Right lobe of liver (tissue), 6 donors: ENCODE measurements around the gene RHPN2. TPM values are rescaled to one million over a fixed set of nuclear protein-coding genes. Genes with fewer than 3 reads are reported as not detected.

ENCODE experiments used
- ATAC-seq, 4 donors: fragments of 200-7000 bp; cut with Tn5 transposase; one replicate each; pipeline ENCODE4 v1.9.1; 2020; ENCODE audit warnings: mild to moderate bottlenecking in 4 of 4, moderate library complexity in 4 of 4
- DNase-seq, 3 donors: peaks; one replicate each; pipeline ENCODE4 v3.0.0-alpha.2; 2020
- H3K27ac ChIP-seq, 3 donors: fragments of 200-600 bp; one replicate each; pipeline ENCODE4 v1.8.0; 2022
- H3K27me3 ChIP-seq, 2 donors: fragments of 200-600 bp; one replicate each; pipeline ENCODE4 v1.8.0; 2022
- H3K36me3 ChIP-seq, 4 donors: fragments of 200-600 bp; sonication (generic) in 1 of 4; one replicate each; pipeline versions ENCODE4 v1.5.1 to v1.8.0; 2017 to 2022; ENCODE audit warnings: control low read depth in 1 of 4
- H3K4me1 ChIP-seq, 4 donors: fragments of 200-600 bp; sonication (generic) in 1 of 4; one replicate each; pipeline versions ENCODE4 v1.5.1 to v1.8.0; 2017 to 2022; ENCODE audit warnings: control low read depth in 1 of 4
- H3K4me3 ChIP-seq, 3 donors: fragments of 200-600 bp; one replicate each; pipeline ENCODE4 v1.8.0; 2022
- H3K9me3 ChIP-seq, 4 donors: fragments of 200-600 bp; sonication (generic) in 1 of 4; one replicate each; pipeline versions ENCODE4 v1.5.1 to v1.8.0; 2017 to 2022; ENCODE audit warnings: control low read depth in 1 of 4
- CTCF ChIP-seq, 4 donors: fragments of 200-600 bp in 3 of 4; fragments of 450-650 bp in 1 of 4; IDR thresholded peaks; one replicate each; pipeline versions ENCODE4 v1.5.1 to v1.8.0; 2016 to 2022; ENCODE audit warnings: antibody characterized with exemption in 4 of 4, mild to moderate bottlenecking in 2 of 4
- POLR2A ChIP-seq: fragments of 450-650 bp; IDR thresholded peaks from one replicate; pipeline ENCODE4 v1.6.1; 2017; ENCODE audit warnings: antibody characterized with exemption, mild to moderate bottlenecking
- WGBS: methylation state at CpG from one replicate; pipeline ENCODE4 v1.1.6; 2018; ENCODE audit warnings: low coverage, low lambda C conversion rate; ENCODE audit not compliant: insufficient coverage; ENCODE audit errors: missing lambda C conversion rate; 5-methylcytosine and 5-hydroxymethylcytosine counted together
- intact Hi-C, 2 donors: fragments of 100-400 bp; cut with DNase I; formaldehyde crosslinking; loops; one replicate each; pipeline versions ENCODE4 v1.11.2 to v1.14.1; 2022
- total RNA-seq, 6 experiments: library from RNA; depleted of rRNA in 2 of 6; stranded (reverse); fragments of >200 nt in 2 of 6; fragmentation: NEBNext Ultra II Directional in 3 of 6; extraction: Animal tissue kit (Norgen Biotek cat#: 25700) in 3 of 6; gene quantifications; one replicate each; pipeline versions ENCODE4 v1.1.0 to v1.2.4, GENCODE V29; 2016 to 2023
- donor health status: DM: no; HTN: yes; CAD: no.
- donor health status: DM: no; HTN: no; CAD: no.
- donor health status: DM: no; HTN: no; CAD: no.
- donor health status: DM: no; HTN: yes; CAD: no.
- donor health status: DM: no; HTN: yes; CAD: no.

Gene RHPN2
- total RNA-seq, 6 experiments from 2014 or later, result 8.7 to 18.1 (median 16.4) TPM

DNA sequence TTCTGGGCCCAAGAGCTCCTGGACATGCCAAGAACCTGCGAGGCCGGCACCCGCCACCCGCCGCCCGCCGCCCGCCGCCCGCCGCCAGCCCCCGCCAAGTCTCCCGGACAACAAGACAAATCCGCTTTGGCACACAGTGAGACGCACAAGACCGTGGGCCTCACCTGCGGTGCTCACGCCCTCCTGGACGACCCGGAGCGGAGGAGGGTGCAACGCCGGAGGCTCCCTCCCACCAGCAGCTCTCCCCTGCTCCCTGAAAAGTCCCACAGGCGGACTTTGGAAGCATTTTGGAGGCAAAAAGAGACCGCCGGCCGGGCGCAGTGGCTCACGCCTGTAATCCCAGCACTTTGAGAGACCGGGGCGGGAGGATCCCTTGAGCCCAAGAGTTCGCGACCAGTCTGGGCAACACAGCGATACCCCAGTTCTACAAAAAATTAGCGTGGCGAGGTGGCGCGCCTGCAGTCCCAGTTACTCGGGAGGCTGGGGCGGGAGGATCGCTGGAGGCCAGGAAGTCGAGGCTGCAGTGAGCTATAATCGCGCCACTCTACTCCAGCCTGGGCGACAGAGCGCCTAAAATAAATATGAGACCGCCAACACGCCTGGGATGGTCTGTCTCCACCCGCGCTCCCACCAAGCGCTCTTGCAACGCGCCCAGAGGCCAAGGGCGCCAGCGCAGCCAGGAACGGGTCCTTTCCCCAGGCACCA is 783 bp downstream of the RHPN2 start:
- intact Hi-C loops, result no loop called here
- Histone ChIP-seq H3K36me3 (no peaks in the 10 kb centered on the region), H3K9me3 (no peaks in the 10 kb centered on the region), H3K27me3 (no peaks in the 10 kb centered on the region), H3K4me1 (peaks cover 0 to 8% (median 0%) of the 10 kb centered on the region in 4 donors), H3K4me3 (peak overlapping the region; percentile 63 to 74 (median 70)), H3K27ac (peak overlapping the region; percentile 47 to 68 (median 50))
- 0% methylated on average over 15 of the region's 56 CpGs for WGBS
- DNase-seq (peak; percentile 27 to 57 (median 52)), ATAC-seq (peak; percentile 6 to 45 (median 18))
- TF ChIP-seq CTCF (IDR thresholded peaks at IDR 0.05) (no peak), POLR2A (no peak)

DNA sequence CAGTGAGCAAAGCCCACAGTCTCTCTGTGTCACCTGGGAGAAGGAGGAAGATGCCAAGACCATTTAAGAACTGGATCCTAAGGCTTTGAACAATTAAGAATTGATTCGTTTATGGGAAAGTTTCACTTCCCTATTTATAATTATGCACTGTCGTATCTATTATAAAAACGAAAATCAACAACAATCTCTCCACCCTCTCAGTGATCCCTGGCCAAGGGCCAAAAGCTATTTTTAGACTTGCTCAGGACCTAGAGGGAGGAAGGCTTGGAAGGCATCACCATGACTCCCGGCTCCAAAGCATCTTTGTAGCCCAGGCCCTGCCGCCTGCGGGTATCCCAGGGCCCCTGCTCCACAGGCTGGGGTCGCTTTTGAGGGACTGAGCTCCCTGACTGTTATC is 1.3 kb downstream of the RHPN2 start:
- H3K9me3 ChIP-seq, result no peaks in the 10 kb centered on the region
- DNase-seq (peak in 1 of 3 donors; percentile 51), ATAC-seq (peak in 3 of 4 donors; percentile 14 to 27 (median 17))
- H3K27ac ChIP-seq, result peak overlapping the region in 1 of 3 donors; percentile 50
- WGBS, result 6% methylated on average over 3 of the region's 7 CpGs
- no peaks in the 10 kb centered on the region for H3K36me3 ChIP-seq
- no peaks in the 10 kb centered on the region for H3K27me3 ChIP-seq
- peaks cover 0 to 8% (median 0%) of the 10 kb centered on the region in 4 donors for H3K4me1 ChIP-seq
- intact Hi-C loops, result no loop called here
- TF ChIP-seq POLR2A (no peak), CTCF (IDR thresholded peaks at IDR 0.05) (no peak)
- H3K4me3 ChIP-seq, result peak overlapping the region; percentile 63 to 74 (median 70)

GRCh38 chr19:33062902-33063301 is 1.8 kb downstream of the RHPN2 start:
- DNase-seq (no peak), ATAC-seq (no peak)
- TF ChIP-seq POLR2A (no peak), CTCF (IDR thresholded peaks at IDR 0.05) (no peak)
- H3K9me3 ChIP-seq, result no peaks in the 10 kb centered on the region
- H3K27ac ChIP-seq, result no peak overlapping the region
- H3K36me3 ChIP-seq, result no peaks in the 10 kb centered on the region
- no peaks in the 10 kb centered on the region for H3K27me3 ChIP-seq
- WGBS, result 63% methylated on average over 5 of the region's 5 CpGs
- peaks cover 0 to 8% (median 0%) of the 10 kb centered on the region in 4 donors for H3K4me1 ChIP-seq
- intact Hi-C loops, result no loop called here
- no peak overlapping the region for H3K4me3 ChIP-seq

GRCh38 chr19:33060586-33060985 is 4.1 kb downstream of the RHPN2 start:
- Histone ChIP-seq H3K27me3 (no peaks in the 10 kb centered on the region), H3K4me1 (peaks cover 0 to 8% (median 0%) of the 10 kb centered on the region in 4 donors), H3K27ac (no peak overlapping the region), H3K4me3 (no peak overlapping the region), H3K36me3 (no peaks in the 10 kb centered on the region), H3K9me3 (no peaks in the 10 kb centered on the region)
- intact Hi-C loops, result no loop called here
- DNase-seq (no peak), ATAC-seq (no peak)
- TF ChIP-seq CTCF (IDR thresholded peaks at IDR 0.05), result no peak
- TF ChIP-seq POLR2A, result no peak
- 93% methylated on average over 3 of the region's 5 CpGs for WGBS
